ENCODE data around the gene TTC23. TPM values are rescaled to one million over a fixed set of nuclear protein-coding genes. Genes with fewer than 3 reads are reported as not detected.

Gene TTC23
- total RNA-seq, 1 donor from 2014 or later: 7.8 TPM

GRCh38 chr15:99157456-99157855 is 91.9 kb downstream of the TTC23 start:
- DNase-seq: no peak
- no peak overlapping the region for H3K27ac Mint-ChIP-seq (ENCODE audit: unreplicated experiment)
- no peak overlapping the region for H3K4me3 Mint-ChIP-seq (ENCODE audit: unreplicated experiment)
- H3K27me3 Mint-ChIP-seq (ENCODE audit: unreplicated experiment): peaks cover 2% of the 10 kb centered on the region
- TF ChIP-seq CTCF (IDR thresholded peaks at IDR 0.05; ENCODE audit: partially characterized antibody, unreplicated experiment): no peak
- no peaks in the 10 kb centered on the region for H3K36me3 Mint-ChIP-seq (ENCODE audit: unreplicated experiment)
- H3K4me1 Mint-ChIP-seq (ENCODE audit: low read depth, unreplicated experiment): no peaks in the 10 kb centered on the region
- H3K9me3 Mint-ChIP-seq (ENCODE audit: unreplicated experiment): no peaks in the 10 kb centered on the region

DNA sequence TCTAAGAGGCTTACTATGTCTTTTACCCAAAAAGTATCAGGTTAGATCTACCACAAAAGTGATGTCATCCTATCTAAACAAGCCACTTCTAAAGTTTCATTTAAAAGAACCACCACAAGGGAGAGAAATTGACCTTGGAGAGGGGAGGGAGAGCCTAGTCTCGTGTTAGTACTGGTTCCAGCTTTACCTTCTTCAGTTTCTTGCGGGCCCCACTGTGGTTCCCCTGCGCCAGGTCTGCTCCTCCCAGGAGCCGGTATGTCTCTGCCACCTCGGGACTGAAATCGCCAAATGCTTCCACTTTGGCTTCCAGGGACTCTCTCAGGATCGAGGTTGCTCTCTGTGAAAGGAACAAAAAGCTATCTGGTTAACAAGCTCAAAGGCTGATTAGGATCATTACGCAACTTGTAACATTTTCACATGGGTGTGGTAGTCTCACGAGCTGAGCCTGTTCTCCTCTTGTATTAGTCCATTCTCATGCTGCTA is 93.4 kb downstream of the TTC23 start:
- DNase-seq: no peak
- Mint-ChIP-seq H3K36me3 (ENCODE audit: unreplicated experiment) (no peaks in the 10 kb centered on the region), H3K4me1 (ENCODE audit: low read depth, unreplicated experiment) (no peaks in the 10 kb centered on the region), H3K27me3 (ENCODE audit: unreplicated experiment) (peaks cover 2% of the 10 kb centered on the region), H3K4me3 (ENCODE audit: unreplicated experiment) (no peak overlapping the region), H3K9me3 (ENCODE audit: unreplicated experiment) (peaks cover 2% of the 10 kb centered on the region), H3K27ac (ENCODE audit: unreplicated experiment) (no peak overlapping the region)
- TF ChIP-seq CTCF (IDR thresholded peaks at IDR 0.05; ENCODE audit: partially characterized antibody, unreplicated experiment): no peak

DNA sequence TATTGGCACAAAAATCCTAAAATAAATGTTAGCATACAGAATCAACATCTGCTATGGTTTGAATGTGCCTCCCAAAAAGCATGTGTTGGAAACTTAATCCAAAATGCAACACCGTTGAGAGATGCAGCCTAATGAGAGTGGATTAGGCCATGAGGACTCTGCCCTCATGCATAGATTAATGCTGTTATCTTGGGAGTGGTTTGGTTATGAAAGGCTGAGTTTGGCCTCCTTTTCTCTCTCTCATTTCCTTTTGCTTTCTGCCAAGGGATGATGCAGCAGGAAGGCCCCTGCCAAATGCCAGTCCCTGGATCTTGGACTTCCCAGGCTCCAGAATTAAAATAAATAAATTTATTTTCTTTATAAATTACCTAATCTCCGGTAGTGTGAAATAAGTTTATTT is 95.1 kb downstream of the TTC23 start:
- peaks cover 2% of the 10 kb centered on the region for H3K4me1 Mint-ChIP-seq (ENCODE audit: low read depth, unreplicated experiment)
- TF ChIP-seq CTCF (IDR thresholded peaks at IDR 0.05; ENCODE audit: partially characterized antibody, unreplicated experiment): no peak
- no peak overlapping the region for H3K27ac Mint-ChIP-seq (ENCODE audit: unreplicated experiment)
- DNase-seq: no peak
- H3K4me3 Mint-ChIP-seq (ENCODE audit: unreplicated experiment): no peak overlapping the region
- no peaks in the 10 kb centered on the region for H3K36me3 Mint-ChIP-seq (ENCODE audit: unreplicated experiment)
- peaks cover 2% of the 10 kb centered on the region for H3K9me3 Mint-ChIP-seq (ENCODE audit: unreplicated experiment)
- H3K27me3 Mint-ChIP-seq (ENCODE audit: unreplicated experiment): peaks cover 2% of the 10 kb centered on the region

DNA sequence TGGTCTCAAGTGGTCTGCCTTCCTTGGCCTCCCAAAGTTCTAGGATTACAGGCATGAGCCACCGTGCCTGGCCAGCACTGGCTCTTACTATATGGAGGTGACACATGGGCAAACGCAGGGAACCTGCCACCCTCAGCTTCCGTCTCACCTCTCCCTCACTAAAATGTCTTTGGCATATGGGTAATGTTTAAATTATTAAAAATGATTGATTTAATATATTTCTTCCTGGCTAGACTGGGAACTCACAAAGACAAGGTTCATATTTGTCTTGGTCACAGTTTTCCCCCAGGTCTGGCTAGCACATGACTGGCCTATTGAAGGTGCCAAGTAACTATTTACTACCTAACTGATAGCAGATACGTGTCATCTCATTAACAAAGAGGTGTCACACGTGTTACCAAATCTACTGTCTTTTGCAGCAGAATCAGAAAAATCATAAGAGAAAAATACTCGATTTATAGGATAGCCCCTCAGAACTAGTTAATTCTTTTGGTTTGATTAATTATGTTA is 96.3 kb downstream of the TTC23 start:
- Mint-ChIP-seq H3K27me3 (ENCODE audit: unreplicated experiment) (peaks cover 2% of the 10 kb centered on the region), H3K4me1 (ENCODE audit: low read depth, unreplicated experiment) (peaks cover 9% of the 10 kb centered on the region), H3K27ac (ENCODE audit: unreplicated experiment) (no peak overlapping the region), H3K9me3 (ENCODE audit: unreplicated experiment) (peaks cover 4% of the 10 kb centered on the region), H3K36me3 (ENCODE audit: unreplicated experiment) (no peaks in the 10 kb centered on the region), H3K4me3 (ENCODE audit: unreplicated experiment) (no peak overlapping the region)
- TF ChIP-seq CTCF (IDR thresholded peaks at IDR 0.05; ENCODE audit: partially characterized antibody, unreplicated experiment): no peak
- DNase-seq: no peak

GRCh38 chr15:99151156-99151555 is 98.2 kb downstream of the TTC23 start:
- Mint-ChIP-seq H3K9me3 (ENCODE audit: unreplicated experiment) (peaks cover 6% of the 10 kb centered on the region), H3K27me3 (ENCODE audit: unreplicated experiment) (no peaks in the 10 kb centered on the region), H3K36me3 (ENCODE audit: unreplicated experiment) (no peaks in the 10 kb centered on the region), H3K4me1 (ENCODE audit: low read depth, unreplicated experiment) (peaks cover 9% of the 10 kb centered on the region), H3K27ac (ENCODE audit: unreplicated experiment) (no peak overlapping the region), H3K4me3 (ENCODE audit: unreplicated experiment) (no peak overlapping the region)
- TF ChIP-seq CTCF (IDR thresholded peaks at IDR 0.05; ENCODE audit: partially characterized antibody, unreplicated experiment): no peak
- no peak for DNase-seq
